GM12864 (cell line): Measurements from ENCODE around the gene PAGE2B.

Source experiments
- DNase-seq: peaks from one replicate; pipeline ENCODE4 v3.0.0-alpha.2; 2011; ENCODE audit warnings: low read depth
- H3K4me3 ChIP-seq: 2 replicates; pipeline ENCODE4 v1.5.1; 2011; ENCODE audit warnings: mild to moderate bottlenecking, low read depth, low read length, control low read depth
- TF ChIP-seq, protein P1 (sequence below): IDR thresholded peaks from 2 replicates; pipeline ENCODE4 v1.5.1; 2011; ENCODE audit warnings: low read depth, mild to moderate bottlenecking, moderate library complexity, low read length, control low read depth, inconsistent platforms; ENCODE audit errors: missing control alignments

The PAGE2B gene

DNA sequence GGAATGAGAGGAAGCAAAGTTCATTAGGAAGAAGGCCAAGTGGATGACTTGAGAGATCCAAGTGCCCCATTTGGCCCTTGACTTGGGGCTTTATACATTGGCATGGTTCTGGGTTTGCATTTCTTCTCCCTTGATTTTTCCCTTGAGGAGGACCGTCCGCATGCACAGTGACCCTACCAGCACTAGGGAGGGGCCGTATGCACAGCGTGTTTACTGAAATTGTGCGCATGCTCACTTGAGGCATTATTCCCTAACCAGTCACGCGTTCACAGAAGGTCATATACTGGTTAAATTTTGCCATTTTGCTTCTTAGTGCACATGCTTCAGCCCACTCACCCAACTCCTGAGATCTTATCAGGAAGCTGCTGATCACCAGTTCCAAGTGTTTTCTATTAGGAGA lies 49.1 kb downstream of the PAGE2B start:
- TF ChIP-seq, protein P1, sequence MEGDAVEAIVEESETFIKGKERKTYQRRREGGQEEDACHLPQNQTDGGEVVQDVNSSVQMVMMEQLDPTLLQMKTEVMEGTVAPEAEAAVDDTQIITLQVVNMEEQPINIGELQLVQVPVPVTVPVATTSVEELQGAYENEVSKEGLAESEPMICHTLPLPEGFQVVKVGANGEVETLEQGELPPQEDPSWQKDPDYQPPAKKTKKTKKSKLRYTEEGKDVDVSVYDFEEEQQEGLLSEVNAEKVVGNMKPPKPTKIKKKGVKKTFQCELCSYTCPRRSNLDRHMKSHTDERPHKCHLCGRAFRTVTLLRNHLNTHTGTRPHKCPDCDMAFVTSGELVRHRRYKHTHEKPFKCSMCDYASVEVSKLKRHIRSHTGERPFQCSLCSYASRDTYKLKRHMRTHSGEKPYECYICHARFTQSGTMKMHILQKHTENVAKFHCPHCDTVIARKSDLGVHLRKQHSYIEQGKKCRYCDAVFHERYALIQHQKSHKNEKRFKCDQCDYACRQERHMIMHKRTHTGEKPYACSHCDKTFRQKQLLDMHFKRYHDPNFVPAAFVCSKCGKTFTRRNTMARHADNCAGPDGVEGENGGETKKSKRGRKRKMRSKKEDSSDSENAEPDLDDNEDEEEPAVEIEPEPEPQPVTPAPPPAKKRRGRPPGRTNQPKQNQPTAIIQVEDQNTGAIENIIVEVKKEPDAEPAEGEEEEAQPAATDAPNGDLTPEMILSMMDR, result no peak
- no peak overlapping the region for H3K4me3 ChIP-seq

DNA sequence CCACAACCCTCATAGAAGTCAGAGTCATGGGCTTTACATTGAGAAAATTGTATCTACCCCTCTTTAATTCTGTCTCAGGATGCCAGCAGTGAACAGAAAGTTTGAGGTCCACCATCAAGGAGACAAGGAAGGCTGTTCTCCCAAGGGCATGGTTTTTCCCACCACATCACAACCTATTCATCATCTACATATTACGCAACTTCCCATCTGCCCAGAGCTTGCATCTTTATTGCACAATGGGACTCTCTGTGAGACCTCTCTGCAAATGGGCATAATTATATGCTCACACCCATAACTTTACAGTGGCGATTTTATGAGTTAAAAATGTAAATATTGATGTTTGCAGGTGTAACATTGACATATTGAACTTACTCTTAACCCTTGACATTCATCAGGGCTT lies 52.9 kb downstream of the PAGE2B start:
- DNase-seq, result no peak
- H3K4me3 ChIP-seq, result no peak overlapping the region
- TF ChIP-seq, protein P1, result no peak

More for the DNA sequence above, 49.1 kb downstream of the PAGE2B start:
- no peak for DNase-seq
